HG02840 (cell line): ENCODE measurements around the gene SLC25A20.

Experiments used
- ATAC-seq: cut with Tn5 transposase; IDR thresholded peaks from one replicate; pipeline ENCODE4 v1.9.1; 2021; ENCODE audit warnings: mild to moderate bottlenecking, moderate library complexity, moderate number of reproducible peaks; ENCODE audit not compliant: unreplicated experiment, low FRiP score

Gene SLC25A20

DNA sequence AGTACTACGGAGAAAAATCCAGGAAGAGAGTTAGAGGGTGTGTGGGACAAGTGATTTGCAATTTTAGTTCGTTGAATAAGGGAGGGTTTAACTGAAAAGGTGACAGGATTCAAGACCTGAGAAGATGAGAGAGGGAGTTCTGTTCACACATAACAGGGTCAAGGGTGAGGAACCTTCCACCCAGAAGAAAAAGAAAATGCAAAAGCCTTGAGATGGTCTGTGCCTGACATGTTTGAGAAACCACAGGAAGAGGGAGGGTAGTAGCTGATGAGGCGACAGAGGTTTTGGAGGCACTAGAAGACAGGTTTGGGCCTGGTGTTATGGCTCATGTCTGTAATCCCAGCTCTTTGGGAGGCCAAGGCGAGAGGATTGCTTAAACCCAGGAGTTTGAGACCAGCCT is 591 bp upstream of the SLC25A20 start:
- ATAC-seq: no peak

DNA sequence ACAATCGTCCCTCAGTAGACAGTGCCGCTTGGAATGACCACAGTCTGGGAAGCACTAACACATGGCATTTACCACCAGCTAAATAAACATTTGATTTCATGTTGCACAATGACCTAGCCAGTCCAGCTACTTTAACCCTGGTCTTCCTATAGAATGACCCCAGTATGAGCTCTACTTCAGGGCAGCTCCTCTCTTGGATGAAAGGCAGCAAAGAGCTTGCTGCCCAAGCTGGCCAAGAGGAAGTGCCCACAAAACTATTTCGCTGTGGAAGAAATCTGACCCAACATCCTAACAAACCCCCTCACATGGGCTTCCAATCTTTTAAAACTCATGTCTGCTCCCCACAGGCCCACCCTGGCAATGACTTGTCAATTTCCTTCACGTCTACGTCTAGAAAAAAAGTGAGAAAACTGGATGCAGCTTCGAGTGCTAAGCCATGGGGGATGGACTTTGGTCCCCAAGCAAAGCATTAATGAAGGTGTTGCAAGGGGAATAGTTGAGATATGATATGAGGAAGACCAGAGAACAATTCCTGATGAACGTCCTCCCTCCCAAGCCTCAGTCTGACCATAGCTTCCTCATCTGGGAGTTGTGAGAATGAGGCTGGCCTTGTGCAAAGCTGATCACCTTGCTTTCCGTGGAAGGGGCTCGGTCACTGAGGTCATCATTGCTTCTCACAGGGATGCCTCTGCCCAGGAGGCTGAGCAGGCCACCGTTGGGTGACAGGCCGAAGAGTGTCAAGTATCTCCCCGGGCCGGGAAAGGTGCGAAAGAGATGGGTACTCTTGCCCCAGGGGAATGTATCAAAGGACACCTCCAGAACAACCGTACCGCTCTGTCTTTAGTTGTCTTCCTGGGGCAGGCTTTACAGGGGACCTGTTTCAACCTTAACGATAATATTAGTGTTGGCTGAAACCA is 964 bp downstream of the SLC25A20 start:
- ATAC-seq: no peak

DNA sequence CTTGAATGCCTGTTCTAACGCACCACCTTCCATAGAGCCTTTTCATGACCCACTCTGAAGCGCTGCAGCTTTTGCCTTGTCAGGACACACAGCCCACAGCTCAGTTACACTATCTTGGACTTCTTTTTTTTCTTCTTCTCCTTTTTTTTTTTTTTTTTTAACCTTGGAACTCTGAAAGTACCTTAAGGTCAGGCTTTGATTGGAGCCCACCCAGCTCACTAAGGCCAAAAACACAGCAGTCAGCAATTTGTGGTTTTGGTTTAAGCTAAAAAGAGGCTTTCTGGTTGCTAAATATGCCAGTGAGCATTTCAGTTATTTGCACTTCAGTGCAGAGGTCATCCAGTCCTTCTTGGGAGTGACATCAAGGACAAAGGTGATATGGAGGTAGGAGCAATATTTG is 1.7 kb downstream of the SLC25A20 start:
- ATAC-seq: no peak

DNA sequence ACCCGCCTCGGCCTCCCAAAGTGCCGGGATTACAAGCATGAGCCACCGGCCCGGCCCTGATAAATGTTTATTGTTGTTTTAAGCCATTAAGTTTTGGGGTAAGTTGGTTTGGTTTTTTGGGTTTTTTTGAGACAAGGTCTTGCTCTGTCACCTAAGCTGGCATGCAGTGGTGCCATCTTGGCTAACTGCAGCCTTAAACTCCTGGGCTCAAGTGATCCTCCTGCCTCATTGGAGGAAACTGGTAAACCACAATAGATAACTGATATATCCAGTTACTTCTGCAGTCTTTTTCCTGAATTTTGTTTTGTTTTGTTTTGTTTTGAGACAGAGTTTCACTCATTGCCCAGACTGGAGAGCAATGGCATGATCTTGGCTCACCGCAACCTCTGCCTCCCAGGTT is 4.2 kb downstream of the SLC25A20 start:
- no peak for ATAC-seq

DNA sequence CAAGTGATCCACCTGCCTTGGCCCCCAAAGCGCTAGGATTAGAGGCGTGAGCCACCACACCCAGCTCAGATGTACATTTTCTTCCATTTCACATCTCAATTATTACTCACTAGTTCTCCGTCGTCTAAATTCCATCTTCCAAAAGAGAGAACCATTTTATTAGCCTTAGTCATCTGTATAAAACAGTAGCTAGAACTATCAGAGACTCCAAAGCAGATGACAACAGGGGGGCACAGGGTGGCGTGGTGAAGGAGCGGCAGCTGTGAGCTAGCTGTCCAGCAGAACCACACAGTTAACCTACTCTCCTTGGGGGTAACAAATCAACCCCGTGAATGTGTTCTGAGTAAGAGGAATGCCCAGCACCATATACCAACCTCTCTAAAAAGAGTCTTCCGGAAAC is 7.1 kb downstream of the SLC25A20 start:
- no peak for ATAC-seq

GRCh38 chr3:48885753-48886152 is 12.9 kb downstream of the SLC25A20 start:
- no peak for ATAC-seq

DNA sequence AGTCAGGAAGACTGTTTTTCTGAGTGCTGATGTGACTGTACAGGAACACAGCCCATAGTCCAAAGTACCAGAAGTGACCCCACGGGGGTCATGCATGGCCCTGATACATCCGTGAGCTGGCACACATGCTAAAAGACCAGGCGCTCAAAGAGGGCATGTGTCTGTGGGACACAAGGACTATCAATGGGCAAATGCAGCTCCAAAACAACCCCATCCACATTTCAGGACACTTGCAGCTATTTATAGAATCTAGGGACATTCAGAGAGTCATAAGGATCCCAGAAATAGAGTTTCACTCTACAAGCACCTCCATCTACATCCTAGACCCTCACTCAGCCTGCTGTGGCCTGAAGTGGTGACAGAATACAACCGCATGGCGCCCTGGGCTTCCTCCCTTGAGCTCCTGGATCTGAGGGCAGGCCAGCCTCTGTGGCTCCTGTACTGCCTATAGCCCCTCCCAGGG is 17.0 kb downstream of the SLC25A20 start:
- no peak for ATAC-seq

DNA sequence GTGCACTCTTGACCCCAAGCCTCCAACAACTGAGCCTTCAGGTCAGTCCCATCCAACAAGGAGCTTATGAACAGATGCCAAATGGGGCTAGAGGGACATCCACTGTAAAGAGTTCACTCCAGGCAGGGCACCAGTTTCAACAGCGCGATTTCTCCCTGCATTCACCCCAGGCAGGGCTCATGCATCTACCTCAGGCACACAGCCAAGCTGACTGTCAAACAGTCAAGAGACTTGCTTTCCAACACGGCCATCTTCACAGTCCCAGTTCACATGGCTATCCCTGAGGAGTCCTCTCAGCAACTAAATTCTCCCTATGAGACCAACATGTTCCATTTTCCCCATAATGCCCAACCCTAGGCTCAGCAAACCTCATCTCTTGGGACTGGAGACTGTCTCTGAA is 17.7 kb downstream of the SLC25A20 start:
- no peak for ATAC-seq

- ATAC-seq: no peak
Observed at GRCh38 chr3:48879994-48880377, 18.7 kb downstream of the SLC25A20 start.

- ATAC-seq: no peak
Observed at GRCh38 chr3:48879307-48879993, 19.2 kb downstream of the SLC25A20 start.

GRCh38 chr3:48877671-48878070 is 21.0 kb downstream of the SLC25A20 start:
- ATAC-seq: no peak

DNA sequence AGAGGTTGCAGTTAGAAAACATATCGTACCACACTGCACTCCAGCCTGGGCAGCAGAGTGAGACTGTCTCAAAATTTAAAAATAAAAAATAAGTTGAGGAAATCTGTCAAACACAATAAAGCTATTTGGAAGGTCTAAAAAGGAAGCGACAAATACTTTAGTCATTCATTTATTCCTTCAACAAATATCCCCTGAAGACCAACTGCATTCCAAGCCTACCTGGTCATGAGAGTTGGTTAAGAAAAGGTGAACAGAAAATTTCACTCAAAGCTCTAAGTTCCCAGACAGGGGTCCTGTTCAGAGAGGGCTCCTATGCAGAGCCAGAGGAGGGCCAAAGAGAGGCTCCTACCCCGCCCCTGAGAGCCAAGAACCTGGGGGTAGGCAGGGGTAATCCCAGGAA is 35.6 kb downstream of the SLC25A20 start:
- ATAC-seq: no peak

- ATAC-seq: no peak
Observed at GRCh38 chr3:48859206-48859605, 39.5 kb downstream of the SLC25A20 start.

GRCh38 chr3:48858709-48859108 is 40.0 kb downstream of the SLC25A20 start:
- no peak for ATAC-seq

DNA sequence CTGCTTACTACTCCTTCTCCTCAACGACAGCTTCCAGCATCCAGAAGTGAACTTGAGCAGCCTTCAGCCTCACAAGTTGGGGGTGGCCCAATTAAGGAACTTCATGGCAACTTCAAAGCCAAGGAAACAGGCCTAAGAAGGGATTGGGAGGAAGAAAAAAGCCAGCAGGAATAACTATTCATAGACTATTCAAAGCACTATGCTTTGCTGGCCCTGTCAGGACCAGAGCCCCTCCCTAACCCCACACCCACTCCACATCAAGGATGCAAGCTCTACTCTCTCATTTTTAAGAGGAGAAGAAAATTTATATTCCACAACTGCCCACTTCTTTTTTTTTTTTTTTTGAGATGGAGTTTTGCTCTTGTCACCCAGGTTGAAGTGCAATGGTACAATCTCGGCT is 41.0 kb downstream of the SLC25A20 start:
- no peak for ATAC-seq

GRCh38 chr3:48856469-48856868 is 42.2 kb downstream of the SLC25A20 start:
- ATAC-seq: no peak

- no peak for ATAC-seq
Observed at GRCh38 chr3:48855681-48856447, 42.8 kb downstream of the SLC25A20 start.

- no peak for ATAC-seq
Observed at GRCh38 chr3:48852151-48852550, 46.5 kb downstream of the SLC25A20 start.

GRCh38 chr3:48851407-48851806 is 47.3 kb downstream of the SLC25A20 start:
- no peak for ATAC-seq

GRCh38 chr3:48848816-48849515 is 49.7 kb downstream of the SLC25A20 start:
- ATAC-seq: no peak
